Activated B cell treated with CpG ODN at 0.5 μM for 24 hours (primary cell): Measurements from ENCODE around the gene BANP. TPM values are rescaled to one million over a fixed set of nuclear protein-coding genes. Genes with fewer than 3 reads are reported as not detected.
"Not testable (repeated sequence)": the region's sequence is repeated elsewhere in the genome, so short reads cannot be mapped to it uniquely, and the experiment has no call there.

Experiments used
- ATAC-seq: fragments of 200-7000 bp; cut with Tn5 transposase; one replicate; pipeline ENCODE4 v1.10.0; 2021; ENCODE audit warnings: low read depth, mild to moderate bottlenecking, moderate library complexity
- CTCF ChIA-PET: fragments of 350-600 bp; sonication (Branson Sonifier 250); formaldehyde crosslinking; loops from one replicate; lab custom pipeline; 2021; ENCODE audit warnings: antibody characterized with exemption; lab: Charles Lee
- POLR2A ChIA-PET: fragments of 350-600 bp; sonication (Branson Sonifier 250); formaldehyde crosslinking; loops from one replicate; lab custom pipeline; 2021; ENCODE audit warnings: antibody characterized with exemption; lab: Charles Lee
- DNase-seq: peaks from one replicate; pipeline ENCODE4 v3.0.0; 2022
- H3K27ac Mint-ChIP-seq: one replicate; pipeline ENCODE4 v1.8.0; 2020; ENCODE audit warnings: mixed read lengths
- H3K27me3 Mint-ChIP-seq: one replicate; pipeline ENCODE4 v1.8.0; 2021; ENCODE audit warnings: mixed read lengths
- H3K36me3 Mint-ChIP-seq: one replicate; pipeline ENCODE4 v1.8.0; 2021; ENCODE audit warnings: low read depth, mixed read lengths
- H3K4me1 Mint-ChIP-seq: one replicate; pipeline ENCODE4 v1.8.0; 2021; ENCODE audit warnings: mixed read lengths
- H3K4me3 Mint-ChIP-seq: one replicate; pipeline ENCODE4 v1.8.0; 2020; ENCODE audit warnings: mild to moderate bottlenecking, mixed read lengths
- H3K9me3 Mint-ChIP-seq: one replicate; pipeline ENCODE4 v1.8.0; 2020; ENCODE audit warnings: mixed read lengths
- CTCF ChIP-seq: fragments of 200-600 bp; IDR thresholded peaks from one replicate; pipeline ENCODE4 v1.8.0; 2022; ENCODE audit warnings: antibody characterized with exemption, mild to moderate bottlenecking
- intact Hi-C: fragments of 100-400 bp; cut with micrococcal nuclease; formaldehyde crosslinking; loops from one replicate; pipeline ENCODE4 v1.15.1; 2024
- total RNA-seq: library from RNA; stranded (reverse); gene quantifications from 2 replicates; pipeline ENCODE4 v1.2.3, GENCODE V29; 2022

The BANP gene
- total RNA-seq, 1 donor from 2014 or later, result 72.3 TPM

GRCh38 chr16:88030498-88030897, 79.3 kb downstream of the BANP start:
- DNase-seq, result no peak
- Mint-ChIP-seq H3K27ac (no peak overlapping the region), H3K4me3 (no peak overlapping the region), H3K9me3 (no peaks in the 10 kb centered on the region), H3K4me1 (no peaks in the 10 kb centered on the region), H3K27me3 (no peaks in the 10 kb centered on the region), H3K36me3 (peaks cover 80% of the 10 kb centered on the region)
- ChIA-PET CTCF (no interaction called here), POLR2A (no interaction called here)
- no peak for ATAC-seq
- intact Hi-C loops, result no loop called here
- TF ChIP-seq CTCF, result no peak

GRCh38 chr16:88030961-88031360, 79.7 kb downstream of the BANP start:
- ATAC-seq, H3K4me3 Mint-ChIP-seq, H3K27me3 Mint-ChIP-seq, H3K9me3 Mint-ChIP-seq, POLR2A ChIA-PET, H3K4me1 Mint-ChIP-seq, CTCF ChIA-PET, intact Hi-C loops, DNase-seq: not testable (repeated sequence)
- Mint-ChIP-seq H3K27ac (peak overlapping the region; percentile 41), H3K36me3 (peaks cover 80% of the 10 kb centered on the region)

DNA sequence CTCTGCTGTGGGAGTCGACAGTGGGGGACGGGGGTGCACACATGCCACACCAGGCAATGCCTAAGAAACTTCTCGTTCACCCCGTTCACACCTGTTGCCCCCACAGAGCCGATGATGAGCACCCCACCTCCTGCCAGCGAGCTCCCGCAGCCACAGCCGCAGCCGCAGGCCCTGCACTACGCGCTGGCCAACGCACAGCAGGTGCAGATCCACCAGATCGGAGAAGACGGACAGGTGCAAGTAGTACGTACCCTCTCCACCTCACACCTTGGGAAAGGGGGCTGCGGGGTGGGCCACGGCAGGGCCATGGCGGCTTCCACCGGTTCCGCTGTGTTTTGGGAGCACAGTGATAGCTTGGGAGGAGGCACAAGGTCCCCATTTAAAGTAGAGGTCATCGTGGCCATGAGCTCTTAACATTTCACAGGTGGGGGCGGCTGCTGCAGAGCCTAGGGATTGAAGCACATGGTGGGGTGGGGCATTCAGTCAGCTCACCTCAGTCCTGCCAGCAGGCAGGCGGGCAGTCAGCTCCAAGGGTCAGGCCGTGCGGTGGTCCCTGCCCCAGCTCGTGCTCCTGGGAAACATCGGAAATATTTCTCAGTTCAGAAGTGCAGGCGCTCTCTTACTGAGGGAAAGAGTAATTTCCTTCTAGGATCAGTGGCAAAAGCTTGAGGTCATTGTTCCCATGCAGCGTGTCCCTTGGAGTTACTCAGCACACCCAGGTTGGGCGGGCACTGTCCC, 81.9 kb downstream of the BANP start:
- intact Hi-C loops, DNase-seq, POLR2A ChIA-PET: not testable (repeated sequence)

DNA sequence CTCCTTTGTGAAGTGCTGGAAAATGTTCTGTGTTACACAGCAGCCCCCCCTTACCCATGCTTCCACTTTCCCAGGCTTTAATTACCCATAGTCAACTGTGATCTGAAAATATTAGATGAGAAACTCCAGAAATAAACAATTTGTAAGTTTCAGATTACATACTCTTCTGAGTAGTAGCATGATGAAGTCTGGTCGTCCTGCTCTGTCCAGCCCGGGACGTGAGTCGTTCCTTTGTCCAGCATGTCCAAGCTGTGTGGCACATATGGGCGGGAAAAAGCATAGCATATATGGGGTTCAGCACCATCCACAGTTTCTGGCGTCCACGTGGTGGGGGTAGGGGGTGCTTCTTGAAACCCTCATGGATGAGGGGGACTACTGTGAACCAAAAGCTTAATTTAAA, 83.5 kb downstream of the BANP start:
- Mint-ChIP-seq H3K36me3 (peaks cover 81% of the 10 kb centered on the region), H3K4me3 (no peak overlapping the region)

More for the DNA sequence above, 81.9 kb downstream of the BANP start:
- H3K4me3 Mint-ChIP-seq, H3K27me3 Mint-ChIP-seq, H3K4me1 Mint-ChIP-seq, H3K27ac Mint-ChIP-seq, CTCF ChIA-PET, H3K9me3 Mint-ChIP-seq, ATAC-seq: not testable (repeated sequence)
- H3K36me3 Mint-ChIP-seq, result peaks cover 80% of the 10 kb centered on the region

GRCh38 chr16:88035292-88035691, 84.1 kb downstream of the BANP start:
- intact Hi-C loops, result no loop called here
- no peaks in the 10 kb centered on the region for H3K27me3 Mint-ChIP-seq
- no peak for TF ChIP-seq CTCF
- ATAC-seq (no peak), DNase-seq (no peak)
- ChIA-PET CTCF (no interaction called here), POLR2A (no interaction called here)
- H3K9me3 Mint-ChIP-seq, result no peaks in the 10 kb centered on the region
- H3K4me1 Mint-ChIP-seq, result no peaks in the 10 kb centered on the region
- H3K36me3 Mint-ChIP-seq, result peaks cover 81% of the 10 kb centered on the region
- no peak overlapping the region for H3K27ac Mint-ChIP-seq
- H3K4me3 Mint-ChIP-seq, result no peak overlapping the region

More for the DNA sequence above, 83.5 kb downstream of the BANP start:
- intact Hi-C loops, result no loop called here
- Mint-ChIP-seq H3K4me1 (no peaks in the 10 kb centered on the region), H3K27ac (no peak overlapping the region), H3K27me3 (no peaks in the 10 kb centered on the region), H3K9me3 (no peaks in the 10 kb centered on the region)
- TF ChIP-seq CTCF, result no peak
- POLR2A ChIA-PET, result no interaction called here
- CTCF ChIA-PET, result no interaction called here
- ATAC-seq (no peak), DNase-seq (no peak)

DNA sequence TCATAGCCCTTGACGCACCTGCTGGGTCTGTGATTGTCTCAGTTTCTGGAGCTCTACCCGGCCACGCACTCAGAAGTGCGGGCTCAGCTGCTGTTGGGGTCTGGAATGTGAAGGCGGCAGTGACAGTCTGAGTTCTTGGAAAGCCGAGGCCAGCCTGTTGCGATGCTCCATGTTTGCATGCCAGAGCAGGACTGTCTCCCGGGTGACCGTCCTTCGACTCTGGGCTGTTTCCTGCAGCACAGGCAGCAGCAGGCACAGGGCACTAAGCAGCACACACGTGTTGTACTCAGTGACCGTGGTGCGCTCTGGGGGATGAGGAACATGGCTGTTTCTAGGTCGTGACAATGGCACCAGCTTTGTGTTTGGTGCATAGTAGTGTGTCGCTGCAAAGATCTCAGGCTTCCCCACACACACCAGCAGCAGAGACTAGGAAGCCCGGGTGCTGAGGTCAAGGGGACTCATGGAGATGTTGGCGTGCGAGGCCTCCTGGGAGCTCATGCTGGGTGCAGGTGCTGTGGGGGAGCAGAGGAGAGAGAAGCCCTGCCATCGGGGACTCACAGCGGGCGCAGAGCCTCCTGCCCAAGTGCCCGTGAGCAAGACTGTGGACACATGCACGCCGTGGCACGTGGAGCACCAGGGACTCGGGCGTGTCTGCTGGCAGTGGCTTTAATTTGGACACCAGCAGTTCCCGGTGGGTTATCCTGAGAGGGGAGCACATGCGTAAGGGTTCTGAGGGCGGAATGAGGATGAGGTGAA, 84.8 kb downstream of the BANP start:
- CTCF ChIA-PET, ATAC-seq, intact Hi-C loops, H3K4me1 Mint-ChIP-seq, DNase-seq, H3K9me3 Mint-ChIP-seq, POLR2A ChIA-PET, H3K27ac Mint-ChIP-seq, H3K4me3 Mint-ChIP-seq, H3K27me3 Mint-ChIP-seq: not testable (repeated sequence)
- H3K36me3 Mint-ChIP-seq, result peaks cover 78% of the 10 kb centered on the region

- CTCF ChIA-PET, H3K9me3 Mint-ChIP-seq, H3K4me1 Mint-ChIP-seq, H3K4me3 Mint-ChIP-seq, POLR2A ChIA-PET, DNase-seq, ATAC-seq, H3K27me3 Mint-ChIP-seq, intact Hi-C loops, H3K27ac Mint-ChIP-seq: not testable (repeated sequence)
- H3K36me3 Mint-ChIP-seq, result peaks cover 76% of the 10 kb centered on the region
Observed at GRCh38 chr16:88036640-88036996, 85.4 kb downstream of the BANP start.

DNA sequence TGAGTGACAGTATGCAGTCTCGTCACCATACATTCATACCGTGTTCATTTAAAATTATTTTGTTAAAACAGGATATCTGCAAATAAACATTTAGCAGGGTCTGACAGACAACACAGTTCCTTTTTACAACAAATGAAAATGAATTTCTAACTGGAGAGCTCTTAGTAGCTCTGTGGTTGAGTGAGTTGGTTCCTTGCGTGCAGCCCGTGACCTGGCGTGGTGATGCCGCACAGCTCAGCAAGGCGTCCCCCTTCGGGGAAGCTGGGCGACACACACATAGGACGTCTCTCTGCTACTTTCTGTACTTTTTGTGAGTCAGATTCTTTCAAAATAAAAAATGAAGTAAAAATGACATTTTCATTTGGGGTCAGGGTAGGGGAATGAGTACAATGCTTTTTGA, 86.1 kb downstream of the BANP start:
- H3K9me3 Mint-ChIP-seq, intact Hi-C loops: not testable (repeated sequence)
- H3K36me3 Mint-ChIP-seq, result peaks cover 77% of the 10 kb centered on the region

GRCh38 chr16:88037876-88038525, 86.8 kb downstream of the BANP start:
- DNase-seq, POLR2A ChIA-PET, H3K27ac Mint-ChIP-seq, ATAC-seq, intact Hi-C loops, H3K4me3 Mint-ChIP-seq, H3K9me3 Mint-ChIP-seq, CTCF ChIA-PET, H3K27me3 Mint-ChIP-seq: not testable (repeated sequence)
- peaks cover 71% of the 10 kb centered on the region for H3K36me3 Mint-ChIP-seq
- peaks cover 18% of the 10 kb centered on the region for H3K4me1 Mint-ChIP-seq

More for the DNA sequence above, 86.1 kb downstream of the BANP start:
- CTCF ChIA-PET, H3K4me3 Mint-ChIP-seq, H3K27ac Mint-ChIP-seq, POLR2A ChIA-PET, H3K27me3 Mint-ChIP-seq, DNase-seq, ATAC-seq: not testable (repeated sequence)
- H3K4me1 Mint-ChIP-seq, result peaks cover 13% of the 10 kb centered on the region
